ENCODE data around the gene PSMD1. TPM values are rescaled to one million over a fixed set of nuclear protein-coding genes. Genes with fewer than 3 reads are reported as not detected.

Gene PSMD1
- total RNA-seq, 1 experiment from 2014 or later: 133 TPM

GRCh38 chr2:231053846-231054245 lies 2.8 kb upstream of the PSMD1 start (continued):
- TF ChIP-seq EZH2phosphoT487 (IDR thresholded peaks at IDR 0.05; ENCODE audit: borderline replicate concordance) (no peak), EGR1 (IDR thresholded peaks at IDR 0.05; ENCODE audit: low read depth) (no peak), REST (IDR thresholded peaks at IDR 0.05; ENCODE audit: low read depth) (no peak)

GRCh38 chr2:231057590-231057989 lies 923 bp downstream of the PSMD1 start:
- Histone ChIP-seq H3K9ac (ENCODE audit: low read length) (peak overlapping the region; percentile 94), H4K20me1 (ENCODE audit: insufficient read depth) (no peaks in the 10 kb centered on the region), H3K4me1 (ENCODE audit: control insufficient read depth in 1 of 2, insufficient read depth in 2 of 2, low read length in 2 of 2) (peaks cover 15 to 39% of the 10 kb centered on the region in 2 experiments), H3K79me2 (ENCODE audit: insufficient read depth, low read length) (peaks cover 59% of the 10 kb centered on the region), H3K4me3 (replicated peaks in 1 of 2; ENCODE audit: low read depth in 1 of 2, low read length in 2 of 2) (peak overlapping the region; percentile 92 to 100), H3K9me3 (ENCODE audit: control insufficient read depth in 1 of 2, insufficient read depth in 1 of 2, low read depth in 1 of 2, low read length in 2 of 2) (no peaks in the 10 kb centered on the region), H3K36me3 (ENCODE audit: control insufficient read depth in 1 of 2, insufficient read depth in 2 of 2, low read length in 2 of 2) (peaks cover 9 to 14% of the 10 kb centered on the region in 2 experiments), H3K27ac (ENCODE audit: low read depth, low read length) (peak overlapping the region; percentile 83), H2AFZ (ENCODE audit: low read depth, low read length, poor library complexity, severe bottlenecking) (no peak overlapping the region), H3K4me2 (ENCODE audit: low read length) (peak overlapping the region; percentile 89), H3K9me2 (ENCODE audit: insufficient read depth) (no peaks in the 10 kb centered on the region), H3K27me3 (ENCODE audit: insufficient read depth, low read length) (no peaks in the 10 kb centered on the region)
- ChIA-PET RAD21 (ENCODE audit: low non-redundant PET in 1 of 2, low total read pairs in 2 of 2, uncharacterized antibody in 2 of 2, unreplicated experiment in 2 of 2) (no interaction called here), CTCF (interaction anchor here (0.8 to 1.7 kb wide), 4 partner anchors 12 to 394 kb away, joined by 3 to 7 read pairs (median 4); no protein-coding TSS in a partner anchor), POLR2A (no interaction called here)
- no peak for ATAC-seq
- intact Hi-C loops (cut with micrococcal nuclease): no loop called here
- BruUV-seq (replicated peaks): no TSS peak
- DNase-seq (ENCODE audit: low read depth, low spot score): no peak
- no peak for TF ChIP-seq EZH2 (IDR thresholded peaks at IDR 0.05)
- no peak for TF ChIP-seq CEBPB (IDR thresholded peaks at IDR 0.05; ENCODE audit: low read depth)
- TF ChIP-seq ZBTB33 (IDR thresholded peaks at IDR 0.05; ENCODE audit: extremely low read depth, insufficient replicate concordance, low read length): no peak
- TF ChIP-seq ZNF274 (IDR thresholded peaks at IDR 0.05; ENCODE audit: low read depth, low read length): no peak
- TF ChIP-seq POLR2AphosphoS5 (IDR thresholded peaks at IDR 0.05; ENCODE audit: low read depth, low read length): no peak
- no peak for TF ChIP-seq MAX (IDR thresholded peaks at IDR 0.05)
- no peak for TF ChIP-seq RAD21 (IDR thresholded peaks at IDR 0.05; ENCODE audit: low read depth)
- no peak for TF ChIP-seq EZH2phosphoT487 (IDR thresholded peaks at IDR 0.05; ENCODE audit: borderline replicate concordance)
- TF ChIP-seq ZFX (IDR thresholded peaks at IDR 0.05): no peak
- no peak for TF ChIP-seq YY1 (IDR thresholded peaks at IDR 0.05; ENCODE audit: extremely low read depth, insufficient replicate concordance, low read depth, low read length)
- no peak for TF ChIP-seq REST (IDR thresholded peaks at IDR 0.05; ENCODE audit: low read depth)
- TF ChIP-seq SP1 (IDR thresholded peaks at IDR 0.05; ENCODE audit: low read depth): no peak
- no peak for TF ChIP-seq ATF3 (IDR thresholded peaks at IDR 0.05)
- TF ChIP-seq FOSL1 (IDR thresholded peaks at IDR 0.05; ENCODE audit: low read depth): no peak
